GM12891 (cell line): ENCODE measurements around the gene STX10.
"Not testable (repeated sequence)": the region's sequence is repeated elsewhere in the genome, so short reads cannot be mapped to it uniquely, and the experiment has no call there.

ENCODE experiments used
- DNase-seq: peaks from one replicate; pipeline ENCODE4 v3.0.0; 2011; ENCODE audit warnings: low spot score; ENCODE audit not compliant: insufficient read length
- FAIRE-seq: peaks from 2 replicates; lab custom pipeline; 2011; peaks lifted over from hg19 to GRCh38; lab: Jason Lieb, UNC
- PAX5 ChIP-seq: IDR thresholded peaks from 2 replicates; pipeline ENCODE4 v1.6.1; 2011; ENCODE audit warnings: low read length, moderate library complexity, mild to moderate bottlenecking; ENCODE audit not compliant: insufficient read depth, severe bottlenecking
- POLR2A ChIP-seq: IDR thresholded peaks from 2 replicates; pipeline ENCODE4 v1.6.1; 2011; ENCODE audit warnings: low read depth, low read length, control low read depth
- POLR2AphosphoS5 ChIP-seq: IDR thresholded peaks from 2 replicates; pipeline ENCODE4 v1.6.1; 2011; ENCODE audit warnings: low read depth, low read length, control low read depth
- POU2F2 ChIP-seq: IDR thresholded peaks from 2 replicates; pipeline ENCODE4 v1.6.1; 2011; ENCODE audit warnings: low read depth, mild to moderate bottlenecking, control low read depth, low read length, moderate library complexity
- SPI1 ChIP-seq: IDR thresholded peaks from 2 replicates; pipeline ENCODE4 v1.6.1; 2011; ENCODE audit warnings: low read depth, low read length, control low read depth
- TAF1 ChIP-seq: IDR thresholded peaks from 2 replicates; pipeline ENCODE4 v1.6.1; 2011; ENCODE audit warnings: low read depth, low read length, control low read depth

The STX10 gene

DNA sequence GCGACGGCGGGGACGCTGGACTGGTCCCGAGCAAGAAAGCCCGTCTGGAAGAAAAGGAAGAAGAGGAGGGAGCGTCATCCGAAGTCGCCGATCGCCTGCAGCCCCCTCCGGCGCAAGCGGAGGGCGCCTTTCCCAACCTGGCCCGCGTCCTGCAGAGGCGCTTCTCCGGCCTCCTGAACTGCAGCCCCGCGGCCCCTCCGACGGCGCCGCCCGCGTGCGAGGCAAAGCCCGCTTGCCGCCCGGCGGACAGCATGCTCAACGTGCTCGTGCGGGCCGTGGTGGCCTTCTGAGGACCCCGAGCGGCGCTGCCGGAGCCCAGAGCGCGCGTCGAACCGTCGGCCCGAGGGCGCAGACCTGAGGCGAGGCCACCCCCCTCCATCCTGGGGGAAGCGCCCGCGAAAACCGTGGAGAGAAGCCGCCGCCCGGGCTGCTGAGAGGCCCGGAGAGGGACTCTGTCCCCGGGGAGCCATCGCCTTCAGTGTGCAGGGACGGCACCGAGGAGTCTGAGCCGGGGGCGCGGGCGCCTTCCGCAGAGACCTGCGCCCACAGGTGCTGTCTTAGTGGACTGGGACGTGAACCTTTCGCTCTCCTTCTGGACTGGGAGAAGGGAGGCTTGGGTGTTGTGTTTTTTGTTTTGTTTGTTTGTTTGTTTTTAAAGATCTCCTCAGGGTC is 3.5 kb upstream of the STX10 start:
- no peak for DNase-seq
- TF ChIP-seq POLR2A (no peak), TAF1 (no peak), SPI1 (no peak), PAX5 (no peak), POLR2AphosphoS5 (no peak; the same call in 1 of the 2 replicates), POU2F2 (no peak; the same call in 1 of the 2 replicates)
- FAIRE-seq, result no peak

DNA sequence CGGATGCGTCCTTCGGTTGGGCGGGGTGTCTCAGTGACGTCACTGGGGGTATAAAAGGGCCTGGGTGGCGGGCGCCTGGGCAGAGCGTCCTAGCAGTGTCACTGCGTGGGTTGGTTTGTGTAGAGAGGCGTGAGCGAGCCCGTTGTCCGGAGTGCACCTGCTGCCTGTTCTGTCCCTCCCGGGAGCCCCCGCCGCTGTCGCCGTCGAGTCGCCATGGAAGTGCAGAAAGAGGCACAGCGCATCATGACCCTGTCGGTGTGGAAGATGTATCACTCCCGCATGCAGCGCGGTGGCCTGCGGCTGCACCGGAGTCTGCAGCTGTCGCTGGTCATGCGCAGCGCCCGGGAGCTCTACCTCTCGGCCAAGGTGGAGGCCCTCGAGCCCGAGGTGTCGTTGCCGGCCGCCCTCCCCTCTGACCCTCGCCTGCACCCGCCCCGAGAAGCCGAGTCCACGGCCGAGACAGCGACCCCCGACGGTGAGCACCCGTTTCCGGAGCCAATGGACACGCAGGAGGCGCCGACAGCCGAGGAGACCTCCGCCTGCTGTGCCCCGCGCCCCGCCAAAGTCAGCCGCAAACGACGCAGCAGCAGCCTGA is 2.9 kb upstream of the STX10 start:
- FAIRE-seq, result peak; percentile 81
- TF ChIP-seq TAF1 (peak; percentile 99), PAX5 (no peak), POLR2A (peak; percentile 100), POU2F2 (peak; percentile 94), SPI1 (no peak), POLR2AphosphoS5 (peak; percentile 100)
- peak; percentile 74 for DNase-seq

DNA sequence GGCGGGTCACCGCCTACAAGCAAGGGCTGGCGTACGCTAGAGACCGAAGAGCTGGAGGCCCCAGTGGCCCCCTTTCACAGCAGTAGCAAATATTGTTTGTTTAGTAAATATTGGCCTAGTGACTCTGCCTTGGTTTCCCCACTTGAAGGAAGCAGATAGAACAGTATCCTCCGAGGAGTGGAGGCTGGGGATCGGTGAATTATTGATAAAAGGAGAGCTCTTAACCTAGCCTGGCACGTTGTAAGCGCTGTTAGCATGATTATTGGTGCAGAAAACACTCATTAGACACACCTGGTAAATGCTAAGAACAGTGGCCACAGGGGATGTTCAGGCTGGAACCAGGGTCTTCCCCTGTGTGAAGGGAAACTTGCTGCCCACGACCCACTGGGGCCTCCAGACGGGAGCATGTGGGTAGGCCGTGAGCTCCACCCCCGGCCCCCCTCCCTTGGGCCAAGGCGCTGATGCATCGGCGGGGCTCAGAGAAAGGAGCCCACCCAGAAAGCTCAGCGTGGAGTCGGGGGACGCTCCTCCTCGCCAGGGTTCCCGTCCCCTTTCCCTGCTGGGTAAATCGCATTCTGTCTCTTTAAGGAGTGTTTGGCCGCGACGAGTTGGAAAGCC is 2.3 kb upstream of the STX10 start:
- DNase-seq (no peak), FAIRE-seq (no peak)

DNA sequence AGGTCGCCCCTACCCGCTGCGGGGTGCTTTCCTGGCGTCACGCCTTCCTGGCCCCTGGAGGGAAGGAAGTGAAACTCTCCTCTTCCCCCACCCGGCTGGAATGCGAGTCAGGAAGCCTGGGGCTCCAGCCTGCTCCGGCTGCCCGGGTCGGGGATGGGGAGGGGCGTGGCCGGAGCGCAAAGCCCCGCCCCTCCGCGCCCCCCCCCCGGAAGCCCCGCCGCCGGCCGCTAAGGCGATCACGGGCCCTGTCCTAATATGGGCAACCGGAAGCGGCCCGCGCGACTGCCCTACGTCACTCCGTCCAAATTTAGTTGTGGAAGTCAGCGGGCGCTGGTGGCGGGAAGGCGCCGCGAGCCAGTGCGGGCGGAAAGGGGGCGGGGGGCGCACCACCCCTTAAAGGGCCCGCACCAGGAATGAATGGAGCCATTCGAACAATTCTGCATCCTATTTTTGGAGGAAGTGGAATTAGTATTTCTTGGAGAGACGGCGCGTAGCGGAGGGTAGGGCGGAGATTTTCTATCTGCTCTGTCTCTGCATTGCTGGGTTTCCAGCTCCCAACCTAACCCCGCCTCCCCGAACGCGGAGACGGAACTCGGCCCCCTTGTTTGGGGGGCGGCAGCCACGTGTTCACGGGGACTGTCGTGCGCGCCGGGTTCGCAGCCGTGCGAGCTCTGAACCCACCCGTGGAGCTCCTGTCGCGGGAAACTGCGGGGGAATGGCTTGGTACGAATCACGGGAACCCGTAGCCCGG is 1.6 kb upstream of the STX10 start:
- peak; percentile 71 for FAIRE-seq

More for the DNA sequence above, 2.3 kb upstream of the STX10 start:
- TF ChIP-seq TAF1, result no peak
- TF ChIP-seq POU2F2, result no peak
- TF ChIP-seq SPI1, result no peak
- TF ChIP-seq POLR2AphosphoS5, result no peak
- no peak for TF ChIP-seq PAX5
- TF ChIP-seq POLR2A, result no peak; the same call in 1 of the 2 replicates

DNA sequence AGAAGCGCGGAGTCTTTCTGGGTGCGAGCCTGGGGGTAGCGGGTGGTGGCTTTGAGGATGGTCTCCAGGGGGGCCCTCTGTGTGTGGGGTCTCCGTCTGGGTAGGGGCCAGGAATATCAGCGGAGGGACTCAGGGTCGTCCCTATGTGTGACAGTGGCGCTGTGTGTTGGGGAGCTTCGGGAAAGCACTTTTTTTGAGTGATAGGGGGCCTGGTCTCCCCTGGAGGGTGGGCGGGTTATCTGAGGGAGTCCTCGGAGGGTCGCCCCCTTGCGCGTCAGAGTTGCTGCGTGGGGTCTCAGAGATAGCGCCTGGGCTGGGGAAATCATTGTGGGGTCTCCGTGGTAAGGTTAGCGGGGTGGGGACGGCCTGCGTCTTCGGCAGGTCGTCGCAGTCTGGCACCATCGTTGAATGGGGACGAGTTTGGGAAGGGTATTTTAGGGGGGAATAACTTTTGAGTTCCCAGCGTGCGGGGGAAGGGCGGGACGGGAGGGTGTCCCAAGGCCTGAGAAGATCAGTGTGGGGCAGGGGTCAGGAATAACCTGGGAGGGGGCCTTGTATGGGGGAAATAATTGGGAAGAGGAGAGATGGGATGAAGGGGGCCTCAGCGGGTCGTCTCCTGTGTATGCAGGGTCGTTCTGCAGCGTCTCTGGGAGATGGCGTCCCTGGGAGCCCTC is 893 bp upstream of the STX10 start:
- TF ChIP-seq POLR2AphosphoS5 (no peak), SPI1 (no peak), PAX5 (no peak), POU2F2 (no peak), TAF1 (no peak), POLR2A (no peak)

More for the DNA sequence above, 1.6 kb upstream of the STX10 start:
- TF ChIP-seq TAF1 (no peak), SPI1 (peak; percentile 65), POLR2AphosphoS5 (0 out of 2 replicates have a peak, but pooled peaks have one; percentile 21), PAX5 (no peak), POLR2A (no peak), POU2F2 (no peak)
- DNase-seq, result peak; percentile 85

DNA sequence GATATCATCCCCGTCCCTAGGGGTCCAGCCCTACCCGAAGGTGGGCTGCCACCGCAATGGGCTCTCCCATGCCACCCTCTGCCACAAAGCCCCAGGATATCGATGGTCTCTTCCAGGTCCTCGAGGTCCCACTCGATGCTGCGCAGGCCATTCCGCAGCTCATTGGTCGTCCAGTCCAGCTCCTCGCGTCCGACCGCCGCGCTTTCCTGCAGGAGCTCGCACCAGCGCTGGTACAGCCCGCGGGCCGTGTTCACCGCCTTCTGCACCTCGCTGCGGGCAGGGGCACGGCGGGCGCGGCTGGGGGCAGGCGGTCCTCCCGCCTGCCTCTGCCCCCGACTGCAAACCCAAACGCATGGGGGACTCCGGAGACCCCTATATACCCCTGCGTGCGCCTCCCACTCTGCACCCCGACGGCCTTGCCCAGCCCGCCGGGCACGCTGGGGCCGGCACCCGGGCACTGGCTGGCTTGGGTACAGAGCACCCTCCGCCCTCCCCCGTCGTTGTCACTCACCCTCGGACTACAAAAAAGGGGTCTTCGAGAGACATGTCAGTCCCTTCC is 468 bp downstream of the STX10 start:
- no peak for DNase-seq
- FAIRE-seq, result no peak
- TF ChIP-seq POU2F2 (no peak), SPI1 (no peak), TAF1 (no peak), POLR2A (no peak), PAX5 (no peak), POLR2AphosphoS5 (no peak)

More for the DNA sequence above, 893 bp upstream of the STX10 start:
- DNase-seq, result no peak
- FAIRE-seq, result no peak

DNA sequence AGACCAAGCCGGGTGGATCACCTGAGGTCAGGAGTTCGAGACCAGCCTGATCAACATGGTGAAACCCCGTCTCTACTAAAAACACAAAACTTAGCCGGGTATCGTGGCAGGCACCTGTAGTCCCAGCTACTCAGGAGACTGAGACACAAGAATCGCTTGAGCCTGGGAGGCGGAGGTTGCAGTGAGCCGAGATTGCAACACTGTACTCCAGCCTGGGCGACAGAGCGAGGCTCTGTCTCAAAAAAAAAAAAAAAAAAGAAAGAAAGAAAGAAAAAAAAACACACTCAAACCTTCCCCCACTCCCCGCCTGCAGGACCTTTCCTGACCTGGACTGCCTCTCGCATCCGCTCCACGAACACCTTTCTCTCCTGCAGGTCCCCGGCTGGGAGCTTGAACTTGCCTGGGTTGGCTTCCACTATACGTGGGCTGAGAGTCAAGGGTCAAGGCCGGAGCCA is 975 bp downstream of the STX10 start:
- DNase-seq, FAIRE-seq: not testable (repeated sequence)

DNA sequence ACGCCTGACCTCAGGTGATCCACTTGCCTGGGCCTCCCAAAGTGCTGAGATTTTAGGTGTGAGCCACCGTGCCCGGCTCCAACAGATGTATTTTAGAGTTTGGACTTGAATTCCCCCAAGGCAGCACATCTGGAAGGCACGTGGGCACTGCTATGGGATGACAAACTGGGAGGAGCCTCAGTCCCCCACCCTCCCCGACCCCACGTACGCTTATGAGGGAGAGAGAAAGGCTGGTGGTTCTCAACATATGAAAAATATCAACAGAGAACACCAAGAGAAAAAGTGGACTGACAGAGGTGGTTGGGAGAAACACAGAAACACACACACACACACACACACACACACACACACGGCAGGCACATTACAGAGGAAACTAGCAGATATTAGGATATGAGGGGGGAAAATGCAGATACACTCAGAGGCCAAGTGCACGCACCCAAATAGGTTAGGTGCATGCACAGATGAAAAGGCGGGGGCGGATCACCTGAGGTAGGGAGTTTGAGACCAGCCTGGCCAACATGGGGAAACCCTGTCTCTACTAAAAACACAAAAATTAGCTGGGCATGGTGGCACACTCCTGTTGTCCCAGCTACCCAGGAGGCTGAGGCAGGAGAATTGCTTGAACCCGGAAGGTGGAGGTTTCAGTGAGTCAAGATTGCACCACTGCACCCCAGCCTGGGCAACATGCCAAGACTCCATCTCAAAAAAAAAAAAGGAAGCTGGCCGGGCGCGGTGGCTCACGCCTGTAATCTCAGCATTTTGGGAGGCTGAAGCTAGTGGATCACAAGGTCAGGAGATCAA is 3.2 kb downstream of the STX10 start:
- FAIRE-seq (no peak), DNase-seq (no peak)
- TF ChIP-seq POU2F2 (no peak), POLR2AphosphoS5 (no peak), TAF1 (no peak), SPI1 (no peak), POLR2A (no peak), PAX5 (no peak)
